Breast epithelium (tissue), 4 donors: ENCODE results near the gene SMIM28. TPM values are rescaled to one million over a fixed set of nuclear protein-coding genes. Genes with fewer than 3 reads are reported as not detected.

Experiments used
- DNase-seq, 2 donors: peaks; one replicate each; pipeline ENCODE4 v3.0.0-alpha.2; 2019; ENCODE audit warnings: low spot score in 2 of 2
- H3K27ac ChIP-seq, 2 donors: fragments of 200-600 bp; sonication (generic) in 1 of 2; one replicate each; pipeline ENCODE4 v1.5.1; 2016 to 2019; ENCODE audit warnings: mild to moderate bottlenecking in 1 of 2
- H3K27me3 ChIP-seq, 2 donors: fragments of 200-600 bp; sonication (generic) in 1 of 2; one replicate each; pipeline versions ENCODE4 v1.5.1 to v1.6.0; 2017 to 2019; ENCODE audit warnings: control low read depth in 1 of 2, mild to moderate bottlenecking in 1 of 2
- H3K36me3 ChIP-seq: fragments of 200-600 bp; one replicate; pipeline ENCODE4 v1.5.1; 2019
- H3K4me1 ChIP-seq, 2 donors: fragments of 200-600 bp; sonication (generic); one replicate each; pipeline ENCODE4 v1.5.1; 2016 to 2019; ENCODE audit warnings: control low read depth in 1 of 2
- H3K4me3 ChIP-seq, 3 donors: fragments of 200-600 bp; sonication (generic); 1 replicate in 2 of 3; 2 replicates in 1 of 3; pipeline ENCODE4 v1.5.1; 2016 to 2019; ENCODE audit warnings: mild to moderate bottlenecking in 3 of 3, moderate library complexity in 2 of 3
- H3K9me3 ChIP-seq, 2 donors: fragments of 200-600 bp; sonication (generic) in 1 of 2; one replicate each; pipeline ENCODE4 v1.5.1; 2016 to 2019; ENCODE audit warnings: control low read depth in 1 of 2
- CTCF ChIP-seq, 3 donors: fragments of 450-650 bp; IDR thresholded peaks; one replicate each; pipeline ENCODE4 v1.5.1; 2016 to 2017; ENCODE audit warnings: antibody characterized with exemption in 3 of 3, mild to moderate bottlenecking in 3 of 3, moderate library complexity in 3 of 3
- POLR2A ChIP-seq: fragments of 450-650 bp; IDR thresholded peaks from one replicate; pipeline ENCODE4 v1.6.1; 2016; ENCODE audit warnings: antibody characterized with exemption, mild to moderate bottlenecking, moderate library complexity
- POLR2AphosphoS5 ChIP-seq, 3 donors: sonication (generic); formaldehyde crosslinking; IDR thresholded peaks; one replicate each; pipeline ENCODE4 v1.6.1; 2017; ENCODE audit warnings: antibody characterized with exemption in 3 of 3
- intact Hi-C: fragments of 100-400 bp; cut with DNase I; formaldehyde crosslinking; loops from one replicate; pipeline ENCODE4 v1.15.1; 2023; ENCODE audit warnings: low total_unique reads
- total RNA-seq, 3 donors: library from RNA; depleted of rRNA; stranded (reverse); fragments of >200 nt; gene quantifications; one replicate each; pipeline ENCODE4 v1.1.0, GENCODE V29; 2016

Gene SMIM28
- total RNA-seq, 3 donors from 2014 or later = not detected

DNA sequence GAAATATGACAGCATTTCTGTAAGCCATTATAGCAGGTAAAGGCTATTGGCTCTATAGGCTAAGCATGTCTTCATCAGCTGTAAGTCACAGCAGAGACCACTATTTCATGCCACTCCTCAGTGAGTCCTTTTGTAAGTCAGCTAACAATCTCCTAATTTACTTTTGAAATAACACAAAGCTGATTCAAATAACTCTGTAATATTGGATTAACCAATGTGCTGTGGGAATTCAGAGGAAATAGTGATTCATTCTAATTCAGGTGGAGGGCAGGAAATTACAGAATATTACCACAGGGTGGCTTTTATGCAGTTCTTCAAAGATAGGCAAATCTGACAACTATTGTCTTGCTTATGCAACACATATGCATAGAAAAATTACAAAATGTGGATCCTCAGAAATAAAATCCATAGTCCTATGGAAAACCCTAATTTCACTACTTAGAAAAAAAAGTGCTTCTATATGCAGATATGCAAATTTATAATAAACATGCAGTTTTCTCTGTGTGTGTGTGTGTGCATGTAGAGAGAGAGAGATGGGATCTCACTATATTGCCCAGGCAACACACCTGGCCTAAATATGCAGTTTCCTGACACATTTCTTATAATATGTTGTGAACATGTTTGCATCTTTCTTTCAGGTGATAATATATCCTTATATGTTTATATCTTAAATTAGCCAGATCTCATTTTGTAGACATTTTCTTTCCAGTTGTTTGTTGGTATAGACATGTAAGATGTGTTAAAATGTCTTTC lies 4.8 kb upstream of the SMIM28 start:
- no peaks in the 10 kb centered on the region for H3K4me1 ChIP-seq
- H3K36me3 ChIP-seq = no peaks in the 10 kb centered on the region
- H3K4me3 ChIP-seq = no peak overlapping the region
- intact Hi-C loops = no loop called here
- no peaks in the 10 kb centered on the region for H3K27me3 ChIP-seq
- no peak overlapping the region for H3K27ac ChIP-seq
- H3K9me3 ChIP-seq = no peaks in the 10 kb centered on the region
- DNase-seq = no peak
- TF ChIP-seq POLR2A = no peak
- TF ChIP-seq CTCF (IDR thresholded peaks at IDR 0.05) = no peak
- no peak for TF ChIP-seq POLR2AphosphoS5 (IDR thresholded peaks at IDR 0.05)

DNA sequence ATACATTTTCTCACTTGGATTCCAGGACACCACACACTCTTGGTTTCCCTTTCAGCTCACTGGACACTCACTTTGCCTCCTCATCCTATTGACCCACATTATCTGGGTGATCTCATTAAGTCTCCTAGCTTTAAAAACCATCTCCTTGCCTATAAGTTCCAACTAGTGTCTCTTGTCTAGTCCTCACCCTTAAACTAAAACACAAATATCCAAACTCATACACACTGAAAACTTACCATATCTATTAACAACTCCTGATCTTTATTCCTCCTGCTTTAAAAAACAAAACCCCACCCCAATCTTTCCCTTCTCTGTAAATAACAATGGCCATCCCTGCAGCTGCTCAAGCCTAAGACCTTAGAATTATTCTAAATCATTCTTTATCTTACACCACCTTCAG lies 3.5 kb upstream of the SMIM28 start:
- DNase-seq = no peak

GRCh38 chr6:138374815-138375214 lies 2.9 kb upstream of the SMIM28 start:
- no peak overlapping the region for H3K4me3 ChIP-seq
- no peak overlapping the region for H3K27ac ChIP-seq
- H3K27me3 ChIP-seq = no peaks in the 10 kb centered on the region
- no peak for TF ChIP-seq POLR2AphosphoS5 (IDR thresholded peaks at IDR 0.05)
- TF ChIP-seq POLR2A = no peak
- no peak for TF ChIP-seq CTCF (IDR thresholded peaks at IDR 0.05)
- DNase-seq = no peak
- intact Hi-C loops = no loop called here
- H3K4me1 ChIP-seq = no peaks in the 10 kb centered on the region
- H3K9me3 ChIP-seq = no peaks in the 10 kb centered on the region
- H3K36me3 ChIP-seq = no peaks in the 10 kb centered on the region

More for the DNA sequence above, 3.5 kb upstream of the SMIM28 start:
- H3K4me3 ChIP-seq = no peak overlapping the region
- no peak for TF ChIP-seq POLR2AphosphoS5 (IDR thresholded peaks at IDR 0.05)
- TF ChIP-seq CTCF (IDR thresholded peaks at IDR 0.05) = no peak
- TF ChIP-seq POLR2A = no peak
- H3K27ac ChIP-seq = no peak overlapping the region
- no peaks in the 10 kb centered on the region for H3K27me3 ChIP-seq
- intact Hi-C loops = no loop called here
- no peaks in the 10 kb centered on the region for H3K9me3 ChIP-seq
- H3K4me1 ChIP-seq = no peaks in the 10 kb centered on the region
- H3K36me3 ChIP-seq = no peaks in the 10 kb centered on the region

DNA sequence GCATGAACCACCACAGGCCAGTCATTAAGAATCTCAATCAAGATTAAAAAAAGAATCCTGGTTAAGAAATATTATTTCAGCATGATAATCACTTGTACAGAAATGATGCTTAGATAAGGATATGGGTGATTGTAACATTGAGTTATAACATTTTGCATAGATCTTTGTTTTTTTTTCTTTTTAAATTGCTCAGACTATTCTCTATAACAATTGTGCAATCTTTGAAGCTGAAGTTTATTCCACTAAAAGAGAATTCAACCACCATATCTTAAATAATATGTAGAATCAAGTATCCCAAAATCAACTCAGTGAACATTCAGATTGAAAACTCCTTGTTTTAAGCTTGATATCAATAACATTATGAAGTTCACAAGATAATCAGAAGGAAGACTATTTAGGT lies 663 bp upstream of the SMIM28 start:
- no peaks in the 10 kb centered on the region for H3K9me3 ChIP-seq
- intact Hi-C loops = no loop called here
- TF ChIP-seq POLR2A (no peak), CTCF (IDR thresholded peaks at IDR 0.05) (no peak), POLR2AphosphoS5 (IDR thresholded peaks at IDR 0.05) (no peak)
- no peaks in the 10 kb centered on the region for H3K27me3 ChIP-seq
- no peaks in the 10 kb centered on the region for H3K4me1 ChIP-seq
- H3K36me3 ChIP-seq = no peaks in the 10 kb centered on the region
- H3K27ac ChIP-seq = no peak overlapping the region
- DNase-seq = no peak
- H3K4me3 ChIP-seq = no peak overlapping the region

DNA sequence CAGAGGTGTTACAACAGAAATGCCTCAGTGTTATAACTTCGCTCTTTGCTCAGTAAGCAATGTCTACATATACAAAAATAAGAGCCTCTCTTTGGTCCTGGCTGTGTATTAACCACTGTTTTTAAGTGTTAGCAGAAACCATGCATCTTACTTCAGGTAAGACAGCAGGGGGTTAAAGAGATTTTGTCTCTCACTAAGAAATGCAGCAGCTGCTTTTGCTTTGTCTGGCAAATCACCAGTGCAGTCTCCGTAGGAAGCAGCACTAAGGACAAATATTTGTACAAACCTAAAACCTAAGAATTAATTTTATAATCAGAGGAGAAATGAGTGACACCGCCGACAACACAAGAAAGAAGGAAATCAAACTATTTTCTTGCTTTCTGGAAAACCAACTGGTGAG lies 758 bp downstream of the SMIM28 start:
- Histone ChIP-seq H3K4me1 (no peaks in the 10 kb centered on the region), H3K4me3 (no peak overlapping the region), H3K9me3 (no peaks in the 10 kb centered on the region), H3K27me3 (no peaks in the 10 kb centered on the region), H3K27ac (no peak overlapping the region), H3K36me3 (no peaks in the 10 kb centered on the region)
- intact Hi-C loops = no loop called here
- DNase-seq = no peak
- TF ChIP-seq POLR2A (no peak), CTCF (IDR thresholded peaks at IDR 0.05) (no peak), POLR2AphosphoS5 (IDR thresholded peaks at IDR 0.05) (no peak)
